D721Med (cell line): ENCODE data around the gene GPC3.

Experiments used
- DNase-seq: peaks from one replicate; pipeline ENCODE4 v3.0.0; 2011; ENCODE audit warnings: low spot score; ENCODE audit not compliant: insufficient read length
- FAIRE-seq: peaks from 2 replicates; lab custom pipeline; 2011; peaks lifted over from hg19 to GRCh38; lab: Jason Lieb, UNC
- TF ChIP-seq, protein P1 (sequence below): IDR thresholded peaks from 2 replicates; pipeline ENCODE4 v1.5.1; 2012; ENCODE audit warnings: mild to moderate bottlenecking, control low read depth; ENCODE audit not compliant: insufficient read depth; ENCODE audit errors: missing control alignments

Gene GPC3

DNA sequence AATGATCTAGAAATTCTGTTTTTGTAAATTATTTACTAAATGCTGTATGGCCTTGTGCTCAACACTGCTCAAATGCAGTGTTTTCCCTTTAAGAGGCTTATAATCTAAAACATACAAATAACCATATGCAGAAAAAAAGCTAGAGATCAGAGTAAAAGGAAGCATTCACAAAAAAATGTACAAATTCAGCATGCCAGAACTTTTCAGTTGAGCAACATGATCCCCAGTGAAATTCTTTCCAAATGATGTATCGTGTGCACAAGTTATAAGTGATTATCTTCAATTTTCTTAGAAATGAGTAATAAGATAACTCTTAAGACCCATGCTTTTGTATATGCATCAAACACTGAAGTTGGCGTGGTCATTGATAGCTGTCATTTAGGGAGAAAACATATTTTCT, 5.0 kb downstream of the GPC3 start:
- TF ChIP-seq, protein P1, sequence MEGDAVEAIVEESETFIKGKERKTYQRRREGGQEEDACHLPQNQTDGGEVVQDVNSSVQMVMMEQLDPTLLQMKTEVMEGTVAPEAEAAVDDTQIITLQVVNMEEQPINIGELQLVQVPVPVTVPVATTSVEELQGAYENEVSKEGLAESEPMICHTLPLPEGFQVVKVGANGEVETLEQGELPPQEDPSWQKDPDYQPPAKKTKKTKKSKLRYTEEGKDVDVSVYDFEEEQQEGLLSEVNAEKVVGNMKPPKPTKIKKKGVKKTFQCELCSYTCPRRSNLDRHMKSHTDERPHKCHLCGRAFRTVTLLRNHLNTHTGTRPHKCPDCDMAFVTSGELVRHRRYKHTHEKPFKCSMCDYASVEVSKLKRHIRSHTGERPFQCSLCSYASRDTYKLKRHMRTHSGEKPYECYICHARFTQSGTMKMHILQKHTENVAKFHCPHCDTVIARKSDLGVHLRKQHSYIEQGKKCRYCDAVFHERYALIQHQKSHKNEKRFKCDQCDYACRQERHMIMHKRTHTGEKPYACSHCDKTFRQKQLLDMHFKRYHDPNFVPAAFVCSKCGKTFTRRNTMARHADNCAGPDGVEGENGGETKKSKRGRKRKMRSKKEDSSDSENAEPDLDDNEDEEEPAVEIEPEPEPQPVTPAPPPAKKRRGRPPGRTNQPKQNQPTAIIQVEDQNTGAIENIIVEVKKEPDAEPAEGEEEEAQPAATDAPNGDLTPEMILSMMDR = no peak
- FAIRE-seq (no peak), DNase-seq (no peak)

DNA sequence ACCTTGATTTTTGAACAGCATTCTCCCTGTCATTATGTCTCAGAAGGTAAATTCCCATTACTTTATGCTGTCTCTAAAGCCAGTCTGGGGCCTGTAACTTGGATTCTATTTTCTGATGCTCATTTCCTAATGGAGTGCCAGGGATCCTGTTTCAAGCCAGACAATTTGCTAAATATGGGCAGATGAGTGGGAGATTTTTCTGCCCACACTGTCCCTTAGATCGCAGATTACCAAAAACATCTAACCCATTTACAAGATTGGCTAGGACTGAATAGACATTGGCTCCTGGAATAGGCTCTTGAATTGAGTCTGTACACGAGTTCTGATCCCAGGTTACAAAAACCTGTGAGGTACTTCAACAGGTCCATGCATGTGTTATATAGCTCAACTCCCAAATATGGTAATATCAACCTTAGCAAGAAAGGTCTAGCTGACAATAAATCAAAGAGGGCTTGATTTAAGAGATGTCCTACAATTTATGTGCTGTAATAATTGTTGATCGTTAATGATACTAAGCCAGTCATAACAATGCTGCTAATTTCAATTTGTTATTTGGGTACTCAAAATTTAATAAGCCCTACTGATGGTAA, 5.7 kb downstream of the GPC3 start:
- FAIRE-seq (peak; percentile 78), DNase-seq (no peak)
- TF ChIP-seq, protein P1 = no peak

DNA sequence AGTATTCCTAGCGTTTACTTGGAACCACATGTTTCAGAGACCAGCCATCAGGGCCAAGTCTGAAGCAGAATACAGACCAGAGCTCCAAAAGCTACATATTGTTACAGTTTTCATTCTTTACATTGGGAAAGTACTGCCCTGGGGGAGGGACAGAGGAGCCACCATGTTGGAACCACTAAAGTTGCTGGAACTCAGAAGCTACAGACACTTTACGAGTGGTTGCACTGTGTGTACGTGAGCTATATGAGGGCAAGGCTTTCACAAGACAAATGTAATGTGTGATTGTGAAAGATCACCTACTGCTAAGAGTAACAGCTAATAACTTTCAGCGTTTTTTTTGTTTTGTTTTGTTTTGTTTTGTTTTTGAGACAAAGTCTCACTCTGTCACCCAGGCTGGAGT, 11.7 kb downstream of the GPC3 start:
- DNase-seq = no peak
- FAIRE-seq = no peak
- TF ChIP-seq, protein P1 = no peak

DNA sequence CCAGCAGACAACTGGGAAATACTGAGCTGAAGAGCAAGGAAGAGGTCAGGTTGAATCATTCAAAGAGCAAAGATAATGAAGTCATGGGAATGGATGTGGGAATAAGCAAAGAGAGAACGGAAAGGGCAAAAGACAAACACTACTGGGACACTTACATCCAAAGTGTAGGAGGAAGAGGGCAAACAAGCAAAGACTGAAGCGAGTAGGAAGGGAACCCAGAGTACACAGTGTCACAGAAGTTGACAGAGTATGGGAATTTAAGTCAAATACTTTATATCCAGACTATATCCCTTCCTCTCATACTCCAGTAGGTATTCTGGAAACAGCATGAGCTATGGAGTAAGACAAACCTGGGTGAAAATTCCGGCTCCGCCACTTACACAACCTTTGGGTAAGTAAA, 12.5 kb downstream of the GPC3 start:
- TF ChIP-seq, protein P1 = no peak
- DNase-seq (no peak), FAIRE-seq (no peak)

DNA sequence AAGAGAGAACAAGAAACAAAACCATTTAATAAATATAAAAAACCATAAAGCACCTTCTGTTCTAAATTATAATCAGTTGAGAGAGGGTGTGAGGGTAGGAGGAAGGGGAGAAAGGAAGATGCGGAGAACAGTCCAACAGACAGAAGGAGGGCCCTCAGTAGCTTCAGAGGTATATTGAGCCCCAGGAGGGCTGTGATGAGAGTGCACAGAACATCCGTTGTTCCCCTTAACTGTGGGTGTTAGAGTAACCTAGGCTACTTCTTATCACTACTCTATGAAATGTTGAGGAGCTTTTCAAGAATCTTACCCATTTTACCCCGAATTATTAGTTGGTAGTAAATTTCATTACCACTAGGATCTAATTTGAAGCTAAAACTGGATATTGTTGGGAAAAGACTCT, 13.8 kb downstream of the GPC3 start:
- TF ChIP-seq, protein P1 = no peak
- FAIRE-seq (no peak), DNase-seq (no peak)

DNA sequence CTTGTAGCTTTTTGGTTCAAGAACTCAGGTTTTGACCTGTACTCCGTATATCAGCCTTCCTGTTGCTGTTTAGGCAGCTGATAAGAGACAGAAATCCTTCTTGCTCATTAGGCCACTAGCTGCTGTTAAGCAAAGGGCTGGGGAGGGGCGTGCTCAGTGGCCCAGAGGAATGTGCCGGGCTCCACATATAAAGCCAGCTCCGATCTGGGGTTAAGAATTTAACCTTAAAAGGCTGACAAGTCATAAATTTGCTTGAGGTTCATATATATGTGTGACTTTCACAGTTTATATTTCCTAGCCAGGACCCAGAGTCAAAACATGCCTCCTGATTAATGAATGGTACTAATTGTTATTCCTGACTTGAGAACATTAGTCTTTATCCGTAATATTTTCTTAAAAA, 15.3 kb downstream of the GPC3 start:
- TF ChIP-seq, protein P1 = no peak
- FAIRE-seq (no peak), DNase-seq (no peak)

DNA sequence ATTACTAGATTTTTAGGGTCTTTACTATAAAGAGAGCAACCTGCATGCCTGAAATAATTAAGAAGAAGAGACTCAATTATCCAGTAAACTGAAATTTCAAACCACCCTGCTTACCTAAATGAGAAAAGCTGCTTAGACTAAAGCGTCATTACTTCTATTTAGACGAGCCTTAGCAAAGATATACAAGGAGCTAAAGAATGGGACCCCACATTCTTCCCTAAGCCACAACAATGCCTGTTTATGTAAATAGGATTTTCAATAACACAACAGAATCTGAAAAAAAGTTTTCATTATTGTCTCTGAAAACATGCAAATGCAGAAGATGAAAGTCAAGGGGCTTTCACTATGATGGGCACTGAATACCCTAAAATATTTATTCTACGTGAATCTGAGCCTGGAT, 16.2 kb downstream of the GPC3 start:
- TF ChIP-seq, protein P1 = no peak
- no peak for FAIRE-seq
- no peak for DNase-seq
